H9 (cell line): ENCODE measurements around the gene CXXC1. TPM values are rescaled to one million over a fixed set of nuclear protein-coding genes. Genes with fewer than 3 reads are reported as not detected.

Experiments used
- DNase-seq: peaks from one replicate; pipeline ENCODE4 v3.0.0-alpha.2; 2017
- H2AFZ ChIP-seq: one replicate; pipeline ENCODE4 v1.6.1; 2013; ENCODE audit warnings: mild to moderate bottlenecking, low read length, control low read depth, moderate library complexity
- H2AK5ac ChIP-seq: 2 replicates; pipeline ENCODE4 v1.6.1; 2013; ENCODE audit warnings: low read length, control low read depth, mixed read lengths; ENCODE audit not compliant: insufficient read length
- H2BK120ac ChIP-seq: one replicate; pipeline ENCODE4 v1.6.1; 2013; ENCODE audit warnings: low read depth, mild to moderate bottlenecking, low read length, control low read depth, inconsistent platforms; ENCODE audit not compliant: poor library complexity, severe bottlenecking
- H2BK12ac ChIP-seq: 2 replicates; pipeline ENCODE4 v1.6.1; 2013; ENCODE audit warnings: low read length, control low read depth, mixed read lengths, low read depth; ENCODE audit not compliant: insufficient read length
- H2BK15ac ChIP-seq: 2 replicates; pipeline ENCODE4 v1.6.1; 2013; ENCODE audit warnings: low read depth, low read length, control low read depth
- H2BK20ac ChIP-seq: one replicate; pipeline ENCODE4 v1.6.1; 2013; ENCODE audit warnings: low read depth, mild to moderate bottlenecking, low read length, control low read depth, inconsistent platforms; ENCODE audit not compliant: poor library complexity, severe bottlenecking
- H2BK5ac ChIP-seq: 2 replicates; pipeline ENCODE4 v1.6.1; 2013; ENCODE audit warnings: low read length, control low read depth, mixed read lengths; ENCODE audit not compliant: insufficient read length
- H3K14ac ChIP-seq: 2 replicates; pipeline ENCODE4 v1.6.1; 2013; ENCODE audit warnings: low read length, control low read depth; ENCODE audit not compliant: insufficient read depth
- H3K18ac ChIP-seq: 2 replicates; pipeline ENCODE4 v1.6.1; 2013; ENCODE audit warnings: low read depth, mild to moderate bottlenecking, mixed read lengths, low read length, control low read depth; ENCODE audit not compliant: insufficient read length
- H3K23ac ChIP-seq: 2 replicates; pipeline ENCODE4 v1.6.1; 2013; ENCODE audit warnings: low read length, control low read depth, mixed read lengths, low read depth; ENCODE audit not compliant: insufficient read length
- H3K23me2 ChIP-seq: 2 replicates; pipeline ENCODE4 v1.6.1; 2013; ENCODE audit warnings: low read depth, mild to moderate bottlenecking, mixed read lengths, low read length, control low read depth; ENCODE audit not compliant: insufficient read length, poor library complexity, severe bottlenecking
- H3K27ac ChIP-seq: 2 replicates; pipeline ENCODE4 v1.5.1; 2013; ENCODE audit warnings: low read length, control low read depth, mixed read lengths, low read depth; ENCODE audit not compliant: insufficient read length
- H3K27me3 ChIP-seq: 2 replicates; pipeline ENCODE4 v1.6.1; 2013; ENCODE audit warnings: low read length, control low read depth, inconsistent platforms; ENCODE audit not compliant: insufficient read depth
- H3K4ac ChIP-seq: 2 replicates; pipeline ENCODE4 v1.6.1; 2013; ENCODE audit warnings: low read depth, mild to moderate bottlenecking, control low read depth, inconsistent platforms, low read length, moderate library complexity
- H3K4me1 ChIP-seq: 2 replicates; pipeline ENCODE4 v1.6.1; 2013; ENCODE audit warnings: low read length, control low read depth, inconsistent platforms; ENCODE audit not compliant: insufficient read depth
- H3K4me2 ChIP-seq: 2 replicates; pipeline ENCODE4 v1.6.1; 2013; ENCODE audit warnings: low read length, control low read depth, mixed read lengths; ENCODE audit not compliant: insufficient read length, insufficient read depth
- H3K56ac ChIP-seq: 2 replicates; pipeline ENCODE4 v1.6.1; 2013; ENCODE audit warnings: low read depth, mild to moderate bottlenecking, mixed read lengths, low read length, control low read depth; ENCODE audit not compliant: insufficient read length
- H3K79me1 ChIP-seq: 2 replicates; pipeline ENCODE4 v1.6.1; 2013; ENCODE audit warnings: low read depth, mild to moderate bottlenecking, moderate library complexity, low read length, control low read depth, inconsistent platforms; ENCODE audit not compliant: insufficient read depth, poor library complexity, severe bottlenecking
- H3K79me2 ChIP-seq: 2 replicates; pipeline ENCODE4 v1.6.1; 2013; ENCODE audit warnings: low read length, control low read depth, inconsistent platforms; ENCODE audit not compliant: insufficient read depth
- H3K9ac ChIP-seq: 2 replicates; pipeline ENCODE4 v1.6.1; 2013; ENCODE audit warnings: low read length, control low read depth, mixed read lengths; ENCODE audit not compliant: insufficient read length; ENCODE audit errors: extremely low read depth
- H3K9me3 ChIP-seq: one replicate; pipeline ENCODE4 v1.6.1; 2013; ENCODE audit warnings: low read depth, low read length, inconsistent platforms; ENCODE audit not compliant: control insufficient read depth
- H3T11ph ChIP-seq: one replicate; pipeline ENCODE4 v1.6.1; 2013; ENCODE audit warnings: mild to moderate bottlenecking, low read length, control low read depth, inconsistent platforms
- H4K20me1 ChIP-seq: one replicate; pipeline ENCODE4 v1.6.1; 2013; ENCODE audit not compliant: control insufficient read depth, insufficient read length, insufficient read depth
- H4K5ac ChIP-seq: 2 replicates; pipeline ENCODE4 v1.6.1; 2013; ENCODE audit warnings: low read depth, mild to moderate bottlenecking, mixed read lengths, low read length, control low read depth; ENCODE audit not compliant: insufficient read length
- H4K8ac ChIP-seq: replicated peaks from 2 replicates; pipeline ENCODE4 v1.6.1; 2013; ENCODE audit warnings: low read length, control low read depth, mixed read lengths, low read depth; ENCODE audit not compliant: insufficient read length
- H4K91ac ChIP-seq: 2 replicates; pipeline ENCODE4 v1.6.1; 2013; ENCODE audit warnings: low read depth, mild to moderate bottlenecking, moderate library complexity, mixed read lengths, low read length, control low read depth; ENCODE audit not compliant: insufficient read length
- H3K27ac Mint-ChIP-seq, 3 experiments: 2 replicates in 2 of 3; 3 replicates in 1 of 3; pipeline ENCODE4 v1.8.0; 2020 to 2021; ENCODE audit warnings: mixed read lengths in 3 of 3, mild to moderate bottlenecking in 1 of 3, moderate library complexity in 1 of 3
- H3K27me3 Mint-ChIP-seq: 2 replicates; pipeline ENCODE4 v1.8.0; 2021; ENCODE audit warnings: low read depth, mild to moderate bottlenecking, moderate library complexity, mixed read lengths
- H3K36me3 Mint-ChIP-seq, 3 experiments: 2 replicates in 2 of 3; 3 replicates in 1 of 3; pipeline ENCODE4 v1.8.0; 2020 to 2021; ENCODE audit warnings: low read depth in 3 of 3, mixed read lengths in 3 of 3; ENCODE audit not compliant: insufficient read depth in 1 of 3
- H3K4me1 Mint-ChIP-seq, 2 experiments: 2 replicates each; pipeline ENCODE4 v1.8.0; 2020; ENCODE audit warnings: mixed read lengths in 2 of 2
- H3K4me3 Mint-ChIP-seq, 2 experiments: 2 replicates in 1 of 2; 3 replicates in 1 of 2; pipeline ENCODE4 v1.8.0; 2020 to 2021; ENCODE audit warnings: mild to moderate bottlenecking in 2 of 2, mixed read lengths in 2 of 2, moderate library complexity in 1 of 2
- H3K9me3 Mint-ChIP-seq, 2 experiments: 2 replicates in 1 of 2; 3 replicates in 1 of 2; pipeline ENCODE4 v1.8.0; 2020; ENCODE audit warnings: mild to moderate bottlenecking in 2 of 2, mixed read lengths in 2 of 2, moderate library complexity in 1 of 2
- WGBS: extraction: QIAGEN DNeasy Blood & Tissue Kit; methylation state at CpG from one replicate; pipeline ENCODE4 v1.1.7; 2013; ENCODE audit warnings: missing lambda C conversion rate, low lambda C conversion rate, mixed read lengths; ENCODE audit not compliant: insufficient read length; ENCODE audit errors: extremely low coverage; 5-methylcytosine and 5-hydroxymethylcytosine counted together
- total RNA-seq: library from RNA; stranded (reverse); gene quantifications from 2 replicates; pipeline ENCODE4 v1.2.1, GENCODE V29; 2021
- TF ChIP-seq, protein P1 (sequence below): fragments of 200-600 bp; sonication (generic); conservative IDR thresholded peaks from 3 replicates; pipeline ENCODE4 v1.8.0; 2021; ENCODE audit warnings: antibody characterized with exemption, mild to moderate bottlenecking

The CXXC1 gene
- total RNA-seq, 1 experiment from 2014 or later: 95.9 TPM

DNA sequence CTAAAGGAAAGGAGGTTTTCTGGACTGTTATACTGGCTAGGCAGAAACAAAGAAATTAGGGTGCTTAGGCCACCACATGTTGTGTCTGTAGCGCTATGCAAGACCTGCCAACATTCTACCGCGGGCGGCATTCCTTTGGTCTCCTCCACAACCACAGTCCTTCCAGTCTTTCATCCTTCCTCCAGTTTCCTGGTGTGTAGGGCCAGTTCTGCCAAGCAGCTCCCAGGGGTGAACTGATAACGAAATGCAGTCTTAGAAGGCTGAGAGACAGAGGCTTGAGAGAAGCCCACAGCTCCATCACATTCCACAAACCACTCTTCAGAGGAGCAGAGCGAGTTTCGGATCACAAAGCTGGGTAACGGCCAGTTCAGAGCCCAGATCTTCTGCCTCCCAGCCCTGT lies 19.5 kb upstream of the CXXC1 start:
- H3K4me1 Mint-ChIP-seq: peaks cover 4 to 6% of the 10 kb centered on the region in 2 experiments; a peak in 3 of 4 replicates
- Histone ChIP-seq H2AFZ (no peak overlapping the region), H4K8ac (no peak overlapping the region), H3K9ac (no peak overlapping the region), H3K4ac (no peak overlapping the region), H3K27me3 (no peaks in the 10 kb centered on the region; the same call in 1 of the 2 replicates), H3K79me1 (no peaks in the 10 kb centered on the region), H3K9me3 (no peaks in the 10 kb centered on the region), H3K23me2 (no peaks in the 10 kb centered on the region), H3K14ac (no peak overlapping the region), H4K20me1 (no peaks in the 10 kb centered on the region), H2BK12ac (no peak overlapping the region), H2BK15ac (no peak overlapping the region), H4K5ac (no peak overlapping the region), H3K4me2 (peak overlapping the region; percentile 71), H3K23ac (no peak overlapping the region), H2BK5ac (no peak overlapping the region), H3K56ac (no peak overlapping the region), H3K79me2 (no peaks in the 10 kb centered on the region), H2BK20ac (no peak overlapping the region), H3K18ac (no peak overlapping the region), H2BK120ac (no peak overlapping the region), H4K91ac (no peak overlapping the region), H3T11ph (no peak overlapping the region), H3K4me1 (no peaks in the 10 kb centered on the region), H2AK5ac (no peak overlapping the region), H3K27ac (no peak overlapping the region)
- no peaks in the 10 kb centered on the region for H3K36me3 Mint-ChIP-seq
- H3K27me3 Mint-ChIP-seq: peaks cover 76% of the 10 kb centered on the region
- peak overlapping the region; percentile 28 to 74; a peak in 3 of 5 replicates for H3K4me3 Mint-ChIP-seq
- DNase-seq: no peak
- no CpG with 5 or more reads among the region's 8 CpGs for WGBS
- H3K9me3 Mint-ChIP-seq: peaks cover 4 to 7% of the 10 kb centered on the region in 2 experiments; a peak in 4 of 5 replicates
- TF ChIP-seq, protein P1, sequence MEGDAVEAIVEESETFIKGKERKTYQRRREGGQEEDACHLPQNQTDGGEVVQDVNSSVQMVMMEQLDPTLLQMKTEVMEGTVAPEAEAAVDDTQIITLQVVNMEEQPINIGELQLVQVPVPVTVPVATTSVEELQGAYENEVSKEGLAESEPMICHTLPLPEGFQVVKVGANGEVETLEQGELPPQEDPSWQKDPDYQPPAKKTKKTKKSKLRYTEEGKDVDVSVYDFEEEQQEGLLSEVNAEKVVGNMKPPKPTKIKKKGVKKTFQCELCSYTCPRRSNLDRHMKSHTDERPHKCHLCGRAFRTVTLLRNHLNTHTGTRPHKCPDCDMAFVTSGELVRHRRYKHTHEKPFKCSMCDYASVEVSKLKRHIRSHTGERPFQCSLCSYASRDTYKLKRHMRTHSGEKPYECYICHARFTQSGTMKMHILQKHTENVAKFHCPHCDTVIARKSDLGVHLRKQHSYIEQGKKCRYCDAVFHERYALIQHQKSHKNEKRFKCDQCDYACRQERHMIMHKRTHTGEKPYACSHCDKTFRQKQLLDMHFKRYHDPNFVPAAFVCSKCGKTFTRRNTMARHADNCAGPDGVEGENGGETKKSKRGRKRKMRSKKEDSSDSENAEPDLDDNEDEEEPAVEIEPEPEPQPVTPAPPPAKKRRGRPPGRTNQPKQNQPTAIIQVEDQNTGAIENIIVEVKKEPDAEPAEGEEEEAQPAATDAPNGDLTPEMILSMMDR: no peak
- H3K27ac Mint-ChIP-seq: 0 out of 7 replicates have a peak overlapping the region, but pooled peaks of 1 of the 3 experiments have one; percentile 40
